ENCODE measurements around the gene ZMIZ1. TPM values are rescaled to one million over a fixed set of nuclear protein-coding genes. Genes with fewer than 3 reads are reported as not detected.

Gene ZMIZ1
- polyA plus RNA-seq, 1 experiment, result 13.0 TPM

- DNase-seq (ENCODE audit: low read depth), result no peak
- TF ChIP-seq CTCF (IDR thresholded peaks at IDR 0.05; ENCODE audit: insufficient read depth, low read depth, low read length), result no peak
- H3K36me3 ChIP-seq (ENCODE audit: control insufficient read depth, insufficient read depth, low read length), result peaks cover 33% of the 10 kb centered on the region
Observed at GRCh38 chr10:79286318-79286951, 217.7 kb downstream of the ZMIZ1 start.

GRCh38 chr10:79287973-79288723, 219.4 kb downstream of the ZMIZ1 start:
- Histone ChIP-seq H3K27me3 (ENCODE audit: control insufficient read depth, insufficient read depth, low read length) (no peaks in the 10 kb centered on the region), H3K36me3 (ENCODE audit: control insufficient read depth, insufficient read depth, low read length) (peaks cover 37% of the 10 kb centered on the region), H3K4me3 (ENCODE audit: low read depth, low read length) (no peak overlapping the region)
- DNase-seq (ENCODE audit: low read depth), result no peak
- TF ChIP-seq CTCF (IDR thresholded peaks at IDR 0.05; ENCODE audit: insufficient read depth, low read depth, low read length), result no peak
- POLR2A ChIA-PET, result no interaction called here
- CTCF ChIA-PET, result no interaction called here

More at GRCh38 chr10:79286318-79286951, 217.7 kb downstream of the ZMIZ1 start:
- CTCF ChIA-PET, result no interaction called here
- Histone ChIP-seq H3K4me3 (ENCODE audit: low read depth, low read length) (no peak overlapping the region), H3K27me3 (ENCODE audit: control insufficient read depth, insufficient read depth, low read length) (no peaks in the 10 kb centered on the region)
- POLR2A ChIA-PET, result no interaction called here

GRCh38 chr10:79289801-79290200, 221.0 kb downstream of the ZMIZ1 start:
- no peak for DNase-seq (ENCODE audit: low read depth)
- Histone ChIP-seq H3K27me3 (ENCODE audit: control insufficient read depth, insufficient read depth, low read length) (no peaks in the 10 kb centered on the region), H3K4me3 (ENCODE audit: low read depth, low read length) (no peak overlapping the region), H3K36me3 (ENCODE audit: control insufficient read depth, insufficient read depth, low read length) (peaks cover 43% of the 10 kb centered on the region)
- no peak for TF ChIP-seq CTCF (IDR thresholded peaks at IDR 0.05; ENCODE audit: insufficient read depth, low read depth, low read length)
- POLR2A ChIA-PET, result no interaction called here
- CTCF ChIA-PET, result no interaction called here

GRCh38 chr10:79292026-79292766, 223.4 kb downstream of the ZMIZ1 start:
- H3K36me3 ChIP-seq (ENCODE audit: control insufficient read depth, insufficient read depth, low read length), result peaks cover 46% of the 10 kb centered on the region
- POLR2A ChIA-PET, result no interaction called here

More at GRCh38 chr10:79292026-79292766, 223.4 kb downstream of the ZMIZ1 start:
- DNase-seq (ENCODE audit: low read depth), result no peak
- H3K4me3 ChIP-seq (ENCODE audit: low read depth, low read length), result no peak overlapping the region
- H3K27me3 ChIP-seq (ENCODE audit: control insufficient read depth, insufficient read depth, low read length), result no peaks in the 10 kb centered on the region
- CTCF ChIA-PET, result interaction anchor here (0.6 to 1.2 kb wide), 5 partner anchors 9 to 1000 kb away, joined by 3 to 5 read pairs (median 3); no protein-coding TSS in a partner anchor
- no peak for TF ChIP-seq CTCF (IDR thresholded peaks at IDR 0.05; ENCODE audit: insufficient read depth, low read depth, low read length)
